GM12892 (cell line): ENCODE data around the gene CPLX1.

Source experiments
- DNase-seq: peaks from one replicate; pipeline ENCODE4 v3.0.0; 2011; ENCODE audit not compliant: insufficient read length
- FAIRE-seq: peaks from 2 replicates; lab custom pipeline; 2011; peaks lifted over from hg19 to GRCh38; lab: Jason Lieb, UNC
- POLR2A ChIP-seq: IDR thresholded peaks from 2 replicates; pipeline ENCODE4 v1.6.1; 2011; ENCODE audit warnings: low read depth, low read length, control low read depth
- POLR2AphosphoS5 ChIP-seq: IDR thresholded peaks from 2 replicates; pipeline ENCODE4 v1.6.1; 2011; ENCODE audit warnings: low read depth, low read length, control low read depth
- TAF1 ChIP-seq: IDR thresholded peaks from 2 replicates; pipeline ENCODE4 v1.6.1; 2011; ENCODE audit warnings: low read depth, mild to moderate bottlenecking, control low read depth, low read length, borderline replicate concordance

Gene CPLX1

DNA sequence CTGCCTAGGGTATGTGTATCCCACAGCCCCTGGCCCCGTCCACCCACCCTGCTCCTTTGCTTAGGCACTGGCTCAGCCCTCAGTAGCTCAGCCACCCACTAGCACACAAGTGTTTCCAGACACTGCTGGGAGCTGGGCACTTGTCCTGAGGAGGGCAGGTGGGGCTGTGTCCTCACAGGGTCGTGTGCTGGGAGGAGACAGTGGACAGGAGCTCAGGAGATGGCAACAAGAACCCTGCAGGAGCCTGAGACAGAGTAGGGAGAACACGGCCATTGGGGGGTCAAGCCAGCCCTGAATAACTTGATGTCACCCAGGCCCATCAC is 5.5 kb upstream of the CPLX1 start:
- DNase-seq (no peak), FAIRE-seq (no peak)
- TF ChIP-seq POLR2A, result no peak
- TF ChIP-seq POLR2AphosphoS5, result no peak
- TF ChIP-seq TAF1, result no peak

DNA sequence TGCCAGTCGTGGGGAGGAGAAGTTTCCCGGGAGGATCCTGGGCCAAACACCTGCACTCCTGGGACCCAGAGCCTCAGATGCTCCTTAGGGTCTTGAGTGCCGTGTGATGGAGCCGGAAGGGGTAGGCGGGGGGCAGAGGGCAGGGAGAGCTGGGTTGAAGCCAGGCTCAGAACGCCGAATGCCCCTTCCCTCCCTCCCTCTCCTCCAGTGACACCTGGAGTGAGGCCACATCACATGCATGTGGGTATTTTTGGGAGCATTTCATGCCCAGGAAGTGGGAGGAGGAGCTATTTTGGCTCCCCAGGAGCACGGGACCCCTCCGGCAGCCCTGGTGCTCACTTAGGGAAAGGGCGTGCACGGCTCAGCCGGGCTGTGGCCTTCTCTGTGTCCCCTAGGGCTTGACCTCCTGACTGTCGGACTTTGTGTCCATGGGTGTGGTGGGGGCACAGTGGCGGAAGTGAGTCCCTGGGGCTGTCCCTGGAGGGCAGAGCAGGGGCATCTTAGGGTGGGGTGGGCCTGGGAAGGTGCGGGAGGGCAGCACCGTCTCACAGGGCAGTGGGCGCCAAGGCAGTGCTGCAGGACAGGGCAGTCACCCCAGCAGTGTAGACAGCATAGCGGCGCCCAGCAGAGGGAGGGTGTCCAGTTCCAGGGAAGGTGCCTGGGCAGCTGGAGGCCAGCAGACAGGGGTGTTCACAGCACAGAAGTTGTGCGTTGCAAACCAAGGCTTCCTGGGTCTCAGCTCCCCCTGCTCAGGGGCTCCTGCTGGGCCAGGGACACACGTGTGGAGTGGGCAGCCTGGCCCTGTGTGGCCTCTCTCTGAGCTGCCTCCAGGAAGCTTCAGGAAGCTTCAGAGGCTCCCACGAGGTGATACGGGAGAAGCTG is 4.9 kb upstream of the CPLX1 start:
- FAIRE-seq, result no peak
- TF ChIP-seq POLR2A, result no peak
- no peak for TF ChIP-seq POLR2AphosphoS5
- no peak for TF ChIP-seq TAF1
- DNase-seq, result no peak

DNA sequence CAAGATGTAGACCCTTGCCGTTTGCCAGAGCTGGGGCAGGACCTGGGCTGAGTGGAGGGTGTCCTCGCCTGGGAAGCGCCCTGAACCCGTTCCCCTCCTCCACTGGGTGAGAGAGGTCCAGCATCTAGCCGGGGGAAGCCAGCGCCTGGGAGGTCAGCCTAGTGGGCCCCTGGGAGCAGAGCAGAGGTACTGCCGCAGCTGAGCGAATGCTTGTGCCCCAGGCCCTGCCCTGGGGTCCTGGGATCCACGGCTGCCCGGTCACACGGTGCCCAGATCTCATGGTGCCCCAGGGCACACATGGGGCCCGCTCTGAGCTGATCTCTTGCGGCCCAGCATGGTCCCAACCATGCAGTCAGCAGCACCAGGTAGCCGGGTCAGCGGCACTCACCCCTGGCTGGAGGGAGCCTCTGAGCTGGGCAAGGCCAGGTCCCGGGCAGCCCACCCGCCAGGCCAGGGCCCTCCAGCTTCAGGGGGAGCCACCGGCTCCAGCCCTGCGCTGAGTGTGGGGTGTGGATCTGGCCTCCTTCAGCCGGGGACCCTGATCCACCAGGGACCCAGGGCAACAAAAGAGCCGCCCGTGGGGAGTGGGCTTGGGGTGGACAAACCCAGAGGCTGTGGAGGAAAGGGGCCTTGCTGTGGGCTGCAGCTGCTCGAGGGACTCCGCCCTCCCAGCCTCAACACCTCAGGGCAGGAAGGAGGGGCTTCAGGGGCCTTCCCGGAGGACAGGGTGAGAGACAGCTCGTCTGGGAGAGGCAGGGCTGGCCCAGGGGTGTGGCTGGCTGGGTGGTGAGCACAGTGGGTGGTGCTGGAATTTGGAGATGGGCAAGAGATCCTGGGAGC is 4.1 kb upstream of the CPLX1 start:
- TF ChIP-seq POLR2A (no peak), TAF1 (no peak), POLR2AphosphoS5 (no peak)
- DNase-seq, result no peak
- FAIRE-seq, result no peak

DNA sequence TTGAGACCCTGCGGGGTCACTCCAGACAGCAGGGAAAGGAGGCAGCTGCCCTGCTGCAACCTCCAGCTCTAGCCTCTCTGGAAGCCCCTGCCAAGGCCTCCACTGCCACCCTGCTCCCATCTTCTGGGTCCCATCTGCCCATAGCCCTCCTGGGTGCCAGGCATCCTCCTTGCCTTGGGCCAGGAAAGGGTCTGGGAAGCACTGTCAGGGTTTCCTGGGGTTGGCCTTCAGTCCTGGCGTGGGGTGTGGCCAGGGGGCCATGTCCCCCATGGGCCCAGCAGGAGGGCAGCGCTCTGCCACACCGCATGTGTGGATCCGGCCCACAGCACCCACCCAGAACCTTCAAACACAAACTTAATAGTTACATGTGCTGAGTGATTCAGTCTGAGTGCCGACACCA is 3.4 kb upstream of the CPLX1 start:
- DNase-seq, result peak; percentile 12
- TF ChIP-seq POLR2AphosphoS5 (no peak), TAF1 (no peak), POLR2A (no peak)
- no peak for FAIRE-seq

DNA sequence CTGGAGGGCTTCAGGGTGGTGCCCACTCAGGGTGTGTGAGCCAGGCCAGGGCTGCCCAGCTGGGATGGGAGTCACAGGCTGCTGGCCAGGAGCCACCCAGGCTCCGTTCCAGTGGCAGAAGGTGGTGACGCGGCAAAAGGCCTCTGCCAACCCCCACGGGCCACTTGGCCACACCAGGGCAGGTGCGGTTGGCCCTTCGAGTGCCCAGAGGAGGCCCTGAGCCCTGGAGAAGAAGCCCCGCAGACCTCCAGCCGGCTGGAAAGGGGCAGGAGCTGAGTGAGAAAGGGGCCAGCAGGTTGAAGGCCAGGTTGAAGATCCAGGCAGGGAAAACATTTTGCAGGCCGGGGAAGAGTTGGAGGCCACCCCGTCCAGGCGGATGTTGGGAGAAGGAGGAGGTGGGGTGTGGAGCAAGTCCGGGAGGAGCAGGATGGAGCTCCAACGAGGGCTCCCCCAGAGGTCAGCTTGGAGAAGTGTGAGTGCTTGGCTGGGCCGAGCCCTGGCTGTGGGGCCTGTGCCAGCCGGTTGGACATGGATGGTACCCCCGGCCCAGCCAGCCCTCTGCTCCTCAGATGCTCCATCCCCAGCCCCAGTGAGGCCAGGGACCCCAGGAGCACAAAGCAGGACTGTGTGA is 2.8 kb upstream of the CPLX1 start:
- DNase-seq (no peak), FAIRE-seq (no peak)
- TF ChIP-seq TAF1 (no peak), POLR2A (no peak), POLR2AphosphoS5 (no peak)

DNA sequence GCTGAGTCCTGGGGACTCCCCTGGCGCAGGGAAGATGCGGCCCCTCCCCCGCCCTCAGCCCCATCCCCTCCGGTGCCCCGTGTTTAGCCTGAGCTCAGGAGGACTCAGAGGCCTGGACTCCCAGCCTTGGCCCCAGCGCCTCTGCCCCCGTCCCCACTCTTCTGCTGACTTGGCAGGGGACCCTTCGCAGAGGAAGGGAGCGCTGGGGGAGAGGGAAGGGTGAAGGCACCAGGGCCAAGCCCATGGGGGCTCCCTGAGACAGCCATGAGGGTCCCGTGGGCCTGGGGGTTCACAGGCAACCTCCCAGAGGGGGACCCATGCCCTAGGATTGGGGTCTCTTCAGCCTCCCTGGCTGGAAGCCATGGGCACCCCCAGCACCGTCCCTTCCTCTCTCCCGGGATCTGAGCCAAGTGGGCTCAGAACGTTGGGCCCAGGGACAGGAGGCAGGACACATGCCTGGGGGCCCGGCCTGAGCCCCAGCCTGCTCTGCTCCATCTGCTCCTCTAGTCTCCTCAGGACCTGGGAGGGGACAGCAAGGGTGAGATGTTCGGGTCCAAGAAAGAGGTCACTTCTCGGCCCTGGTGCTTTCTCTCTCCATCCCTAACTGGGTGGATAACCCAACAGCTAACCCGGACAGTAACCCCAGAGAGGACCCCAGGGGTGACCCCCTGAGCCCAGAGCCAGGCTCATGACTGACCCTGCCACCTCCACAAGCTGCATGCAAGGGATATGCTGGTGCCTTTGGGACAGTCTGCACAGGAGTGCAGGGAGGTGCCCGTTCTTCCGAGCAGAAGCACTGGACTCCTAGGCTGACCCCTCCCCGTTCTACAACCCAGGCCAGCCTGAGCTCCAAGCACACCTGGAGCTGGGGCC is 1.5 kb upstream of the CPLX1 start:
- FAIRE-seq (no peak), DNase-seq (no peak)
- TF ChIP-seq POLR2A, result no peak
- TF ChIP-seq POLR2AphosphoS5, result no peak
- TF ChIP-seq TAF1, result no peak

DNA sequence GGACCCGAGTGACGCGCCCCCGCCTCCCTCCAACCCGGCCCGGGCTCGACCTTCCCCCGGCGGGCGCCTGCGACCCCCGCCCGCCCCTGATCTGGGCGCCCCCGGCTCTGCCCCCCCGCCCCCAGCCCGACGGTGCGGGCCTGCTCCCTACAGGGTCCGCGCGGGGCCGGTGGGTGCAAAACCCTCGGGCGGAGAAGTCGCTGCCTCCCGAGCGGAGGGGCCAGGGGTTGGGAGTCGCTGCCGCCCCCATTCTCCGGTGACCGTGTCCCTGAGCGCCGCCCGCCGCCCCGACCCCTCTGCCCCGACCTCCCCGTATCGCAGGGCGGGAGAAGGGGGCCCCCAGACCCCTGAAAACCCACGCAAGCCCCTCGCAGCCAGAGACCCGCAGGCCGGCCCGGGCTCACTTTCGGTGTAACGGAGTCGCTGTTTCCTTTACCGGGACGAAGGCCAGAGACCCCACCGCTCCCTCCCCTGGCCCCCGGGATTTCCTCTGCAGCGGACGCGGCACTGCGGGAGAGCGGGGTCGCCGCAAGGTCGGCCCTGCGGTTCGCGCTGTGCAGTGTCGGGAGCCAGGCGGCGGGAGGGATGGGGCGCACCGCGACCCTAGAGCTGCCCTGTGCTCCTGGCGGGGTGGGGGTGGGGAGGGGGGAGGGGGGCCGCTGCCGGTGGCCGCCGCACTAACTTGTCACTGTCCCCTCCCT is 729 bp upstream of the CPLX1 start:
- no peak for DNase-seq
- TF ChIP-seq POLR2AphosphoS5, result no peak
- no peak for TF ChIP-seq POLR2A
- TF ChIP-seq TAF1, result no peak
- FAIRE-seq, result no peak

DNA sequence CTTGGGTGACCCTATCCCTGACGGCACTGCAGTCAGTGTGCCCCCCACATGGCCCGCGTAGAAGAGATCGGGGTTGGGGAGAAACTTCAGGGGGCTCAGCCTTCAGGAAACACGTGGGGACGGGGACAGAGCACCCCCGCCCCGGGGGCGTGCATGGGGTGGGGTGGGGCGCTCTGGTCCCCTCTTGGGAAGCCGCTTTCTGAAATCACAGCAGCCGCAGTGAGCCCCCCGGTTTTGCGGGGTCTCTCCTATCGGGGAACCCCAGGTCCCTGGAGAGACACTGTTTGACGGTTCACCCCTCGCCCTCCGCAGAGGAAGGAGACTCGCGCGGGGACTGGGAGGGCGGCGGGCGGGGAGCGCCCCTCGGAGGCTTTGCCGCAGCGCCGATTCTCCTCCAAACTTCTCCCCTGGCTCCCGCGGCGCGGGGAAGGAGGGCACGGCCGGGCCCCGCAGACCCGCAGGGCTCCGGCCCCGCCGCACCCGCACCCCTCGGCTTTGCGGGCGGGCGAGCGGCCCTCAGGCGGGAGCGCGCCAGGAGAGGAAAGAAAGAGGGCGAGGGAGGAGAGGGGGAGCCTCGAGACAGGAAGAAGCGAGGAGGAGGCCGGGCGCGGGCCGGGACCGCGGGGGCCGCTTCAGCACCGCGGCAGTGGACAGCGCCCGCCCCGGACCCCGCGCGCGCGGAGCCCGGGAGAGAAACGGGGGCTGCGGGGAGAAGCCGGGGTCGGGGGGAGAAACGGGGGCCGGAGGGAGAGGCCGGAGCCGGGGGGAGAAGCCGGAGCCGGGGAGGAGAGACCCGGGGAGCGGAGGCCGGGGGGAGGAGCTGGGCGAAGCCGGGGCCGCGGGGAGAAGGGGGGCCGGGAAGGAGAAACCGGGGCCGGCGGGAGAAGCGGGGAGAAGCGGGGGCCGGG is 612 bp downstream of the CPLX1 start:
- no peak for DNase-seq
- no peak for TF ChIP-seq POLR2AphosphoS5
- TF ChIP-seq POLR2A, result no peak
- FAIRE-seq, result no peak

DNA sequence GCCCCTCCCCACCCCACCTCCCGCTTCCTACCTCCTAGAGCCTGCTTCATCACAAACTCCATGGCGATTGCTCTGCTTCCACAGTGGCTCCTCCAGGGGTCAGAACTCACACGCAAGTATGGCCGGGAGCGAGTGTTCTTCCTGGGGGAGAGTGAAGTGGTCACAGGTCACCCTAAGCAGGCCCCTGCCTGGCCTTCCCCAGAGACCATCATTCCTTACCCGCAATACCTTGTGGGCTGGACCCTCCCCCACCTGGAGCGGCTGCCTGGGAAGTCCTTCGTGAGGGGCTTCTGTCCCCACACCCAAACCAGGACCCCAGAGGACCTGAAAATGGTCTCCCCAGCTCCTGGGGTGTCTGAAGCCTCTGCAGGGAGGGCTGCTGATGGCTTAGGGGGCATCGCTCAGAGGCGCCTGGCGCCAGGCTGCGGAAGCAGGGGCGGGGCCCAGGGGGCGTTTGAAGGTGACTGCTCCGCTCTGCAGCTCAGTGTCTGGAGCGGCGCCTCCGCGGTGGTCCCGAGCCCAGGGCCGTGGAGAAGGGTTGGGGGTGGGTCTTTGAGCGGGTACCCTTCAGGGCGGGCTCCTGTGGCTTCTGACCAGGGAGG is 1.4 kb downstream of the CPLX1 start:
- FAIRE-seq, result no peak
- no peak for DNase-seq
- TF ChIP-seq TAF1, result no peak
- no peak for TF ChIP-seq POLR2A
- no peak for TF ChIP-seq POLR2AphosphoS5
